ENCODE data around the gene KLHDC3.
A peak's percentile ranks its signal among the peaks of the same experiment; 100 is the strongest.

KLHDC3 gene

DNA sequence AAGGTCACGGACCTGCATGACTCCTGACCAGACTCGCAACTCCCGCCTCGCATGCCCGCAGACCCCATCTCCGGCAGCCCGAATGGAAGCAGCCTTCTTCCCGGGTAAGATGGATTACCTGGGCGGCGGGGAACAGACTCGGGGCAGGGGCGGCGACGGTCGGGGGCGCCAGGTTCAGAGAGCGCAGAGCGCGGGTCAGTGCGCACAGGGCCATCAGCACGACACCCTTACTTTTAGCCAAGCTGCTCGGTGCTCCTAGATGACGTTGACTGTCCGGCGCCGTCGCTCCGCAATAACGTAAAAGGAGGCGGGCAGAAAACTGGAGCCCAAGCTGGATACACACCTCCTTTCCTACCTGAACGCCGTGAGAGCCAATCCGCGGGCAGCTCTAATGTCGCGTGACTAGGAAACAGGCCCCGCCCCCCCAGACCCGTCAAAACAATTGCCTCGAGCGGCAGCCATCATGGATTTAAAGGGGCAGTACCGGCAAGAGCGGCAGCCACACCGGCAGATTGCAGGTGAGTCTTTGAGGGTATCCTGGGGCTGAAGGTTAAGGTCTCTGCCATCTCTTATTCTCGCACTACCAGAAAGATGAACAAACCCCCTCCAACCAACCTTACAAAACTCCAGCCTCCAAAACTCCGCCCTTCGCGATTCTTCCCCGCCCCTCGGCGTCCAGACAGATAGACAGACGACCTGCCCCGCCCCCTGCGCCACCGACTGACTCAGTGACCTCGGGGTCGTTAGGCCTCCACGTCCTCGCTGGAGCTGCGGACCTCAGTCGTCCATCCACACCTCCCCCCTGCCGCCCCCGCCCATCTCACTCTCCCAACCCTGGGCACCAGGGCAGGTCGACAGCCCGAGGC lies 45.4 kb downstream of the KLHDC3 start, which contains the start of the genes KLC4 and MRPL2:
Gene KLC4 (plus strand): TSS at position 464 of the 866 bp plus-strand sequence. CDS start 1,705 bp downstream, outside the sequence.
Gene MRPL2 (minus strand): TSS at position 267 of the 866 bp plus-strand sequence. CDS start 53 bp downstream, at position 214.
- Histone ChIP-seq H3K27me3 (ENCODE audit: insufficient read depth, insufficient read length) (no peaks in the 10 kb centered on the region), H3K9ac (ENCODE audit: insufficient read length, low read depth) (peak within 1 kb of the TSS; percentile 90), H3K36me3 (ENCODE audit: insufficient read depth, insufficient read length, low read length) (peaks cover 47% of the 10 kb centered on the region), H3K9me3 (ENCODE audit: insufficient read depth, low read length) (no peaks in the 10 kb centered on the region), H3K4me3 (ENCODE audit: insufficient read length, low read depth) (peak within 1 kb of the TSS; percentile 92), H3K4me1 (ENCODE audit: insufficient read depth, insufficient read length) (no peaks in the 10 kb centered on the region)
- peak; percentile 95 for DNase-seq (ENCODE audit: low read depth, low spot score)
- TF ChIP-seq ZNF274 (IDR thresholded peaks at IDR 0.05; ENCODE audit: low read depth, low read length) = no peak
- no peak for TF ChIP-seq SUZ12 (IDR thresholded peaks at IDR 0.05; ENCODE audit: extremely low read depth, insufficient read depth, insufficient read length)
- TF ChIP-seq YY1 (IDR thresholded peaks at IDR 0.05; ENCODE audit: insufficient read depth, insufficient read length) = peak; percentile 66

DNA sequence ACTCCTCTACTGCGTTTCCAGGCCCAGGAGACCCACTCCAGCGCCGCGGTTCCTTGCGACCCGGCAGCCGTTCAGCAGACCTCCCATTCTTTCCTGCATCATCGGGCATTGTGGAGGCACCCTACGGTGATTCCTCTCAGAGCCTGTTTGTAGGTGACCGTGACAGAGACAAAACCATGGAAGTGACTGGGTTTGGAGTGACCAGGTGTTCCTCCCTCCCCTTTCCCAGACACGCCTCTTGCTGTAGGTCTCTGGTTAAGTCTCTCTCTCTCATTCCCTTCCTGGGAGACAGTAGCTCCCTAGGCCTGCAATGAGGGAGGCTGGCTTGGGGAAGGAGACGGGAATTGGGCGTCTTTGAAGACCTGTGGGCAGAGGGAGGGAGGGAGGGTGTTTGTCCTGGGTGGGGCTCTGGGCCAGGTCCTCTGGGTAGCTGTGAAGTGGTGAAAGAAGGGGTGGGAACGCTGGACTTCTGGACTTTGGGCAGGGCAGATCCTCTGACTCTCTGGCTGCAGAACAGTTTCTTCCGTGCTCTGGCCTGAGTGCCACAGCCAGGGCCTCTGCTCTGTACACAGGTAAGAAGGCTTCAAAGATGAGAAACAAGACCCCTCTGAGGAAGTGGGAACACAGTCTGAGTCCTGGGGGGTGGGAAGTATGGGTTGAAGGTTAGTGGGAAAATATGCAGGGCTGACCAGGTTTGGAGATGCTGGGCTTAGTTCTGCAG lies 46.1 kb downstream of the KLHDC3 start:
- no peaks in the 10 kb centered on the region for H3K9me3 ChIP-seq (ENCODE audit: insufficient read depth, low read length)
- no peaks in the 10 kb centered on the region for H3K27me3 ChIP-seq (ENCODE audit: insufficient read depth, insufficient read length)
- H3K4me3 ChIP-seq (ENCODE audit: insufficient read length, low read depth) = peak overlapping the region; percentile 92
- H3K9ac ChIP-seq (ENCODE audit: insufficient read length, low read depth) = peak overlapping the region; percentile 72
- DNase-seq (ENCODE audit: low read depth, low spot score) = no peak
- no peaks in the 10 kb centered on the region for H3K4me1 ChIP-seq (ENCODE audit: insufficient read depth, insufficient read length)
- TF ChIP-seq SUZ12 (IDR thresholded peaks at IDR 0.05; ENCODE audit: extremely low read depth, insufficient read depth, insufficient read length) = no peak
- no peak for TF ChIP-seq YY1 (IDR thresholded peaks at IDR 0.05; ENCODE audit: insufficient read depth, insufficient read length)
- no peak for TF ChIP-seq ZNF274 (IDR thresholded peaks at IDR 0.05; ENCODE audit: low read depth, low read length)
- peaks cover 43% of the 10 kb centered on the region for H3K36me3 ChIP-seq (ENCODE audit: insufficient read depth, insufficient read length, low read length)

DNA sequence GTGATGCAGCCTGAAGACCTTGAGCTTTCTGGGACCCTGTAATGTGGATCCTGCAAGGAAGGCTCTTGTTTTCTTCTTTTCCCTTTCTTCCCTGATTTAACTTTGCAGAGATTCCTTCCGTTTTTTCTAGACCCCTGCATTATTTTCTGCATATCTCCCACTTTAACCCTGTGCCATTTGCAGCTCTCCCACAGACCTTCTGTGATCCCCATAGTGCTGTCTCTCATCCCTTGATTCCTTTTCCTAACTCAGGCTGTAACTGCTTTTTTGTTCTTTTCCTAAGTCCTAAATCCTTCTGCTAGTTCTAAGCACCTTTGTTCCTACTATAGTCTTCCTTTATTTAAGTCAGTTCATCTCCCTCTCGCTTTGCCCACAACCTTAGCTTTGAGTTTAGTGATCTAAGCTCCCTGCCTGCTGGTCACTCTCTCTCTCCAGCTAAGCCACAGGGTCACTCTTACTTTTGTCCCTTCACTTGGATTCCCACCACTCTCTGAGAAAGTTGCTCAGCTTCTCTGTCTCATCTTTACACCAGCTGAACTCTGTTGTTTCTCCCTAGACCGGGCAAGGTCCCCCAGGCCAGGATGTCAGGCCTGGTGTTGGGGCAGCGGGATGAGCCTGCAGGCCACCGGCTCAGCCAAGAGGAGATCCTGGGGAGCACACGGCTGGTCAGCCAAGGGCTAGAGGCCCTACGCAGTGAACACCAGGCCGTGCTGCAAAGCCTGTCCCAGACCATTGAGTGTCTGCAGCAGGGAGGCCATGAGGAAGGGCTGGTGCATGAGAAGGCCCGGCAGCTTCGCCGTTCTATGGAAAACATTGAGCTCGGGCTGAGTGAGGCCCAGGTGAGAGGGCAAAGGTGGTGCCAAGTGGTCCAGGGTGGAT lies 46.9 kb downstream of the KLHDC3 start:
- no peak for DNase-seq (ENCODE audit: low read depth, low spot score)
- peak overlapping the region; percentile 72 for H3K9ac ChIP-seq (ENCODE audit: insufficient read length, low read depth)

DNA sequence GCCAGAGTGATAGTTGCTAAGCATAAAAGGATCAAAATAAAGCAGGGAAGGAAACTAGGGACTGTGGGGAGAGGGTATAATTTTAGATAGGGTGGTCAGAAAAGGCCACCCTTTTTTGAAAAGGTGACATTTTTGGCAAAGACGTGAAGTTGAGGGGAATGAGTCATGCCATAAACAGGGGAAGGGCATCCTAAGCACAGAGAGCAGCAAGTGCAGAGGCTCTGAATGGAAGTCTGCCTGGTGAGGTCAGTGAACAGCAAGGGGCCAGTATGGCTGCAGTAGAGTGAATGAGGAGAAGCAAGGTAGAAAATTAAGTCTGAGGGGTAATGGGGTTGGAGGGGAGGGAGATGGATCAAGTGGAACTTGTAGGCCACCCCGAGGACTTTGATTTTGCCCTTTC lies 47.8 kb downstream of the KLHDC3 start:
- no peak for DNase-seq (ENCODE audit: low read depth, low spot score)
- Histone ChIP-seq H3K9me3 (ENCODE audit: insufficient read depth, low read length) (no peaks in the 10 kb centered on the region), H3K9ac (ENCODE audit: insufficient read length, low read depth) (no peak overlapping the region), H3K4me3 (ENCODE audit: insufficient read length, low read depth) (no peak overlapping the region), H3K36me3 (ENCODE audit: insufficient read depth, insufficient read length, low read length) (peaks cover 44% of the 10 kb centered on the region), H3K4me1 (ENCODE audit: insufficient read depth, insufficient read length) (no peaks in the 10 kb centered on the region), H3K27me3 (ENCODE audit: insufficient read depth, insufficient read length) (no peaks in the 10 kb centered on the region)
- TF ChIP-seq YY1 (IDR thresholded peaks at IDR 0.05; ENCODE audit: insufficient read depth, insufficient read length) = no peak
- TF ChIP-seq SUZ12 (IDR thresholded peaks at IDR 0.05; ENCODE audit: extremely low read depth, insufficient read depth, insufficient read length) = no peak
- TF ChIP-seq ZNF274 (IDR thresholded peaks at IDR 0.05; ENCODE audit: low read depth, low read length) = no peak

More for the DNA sequence above, 46.9 kb downstream of the KLHDC3 start:
- TF ChIP-seq SUZ12 (IDR thresholded peaks at IDR 0.05; ENCODE audit: extremely low read depth, insufficient read depth, insufficient read length) (no peak), YY1 (IDR thresholded peaks at IDR 0.05; ENCODE audit: insufficient read depth, insufficient read length) (no peak), ZNF274 (IDR thresholded peaks at IDR 0.05; ENCODE audit: low read depth, low read length) (no peak)
- no peaks in the 10 kb centered on the region for H3K4me1 ChIP-seq (ENCODE audit: insufficient read depth, insufficient read length)
- H3K4me3 ChIP-seq (ENCODE audit: insufficient read length, low read depth) = no peak overlapping the region
- H3K9me3 ChIP-seq (ENCODE audit: insufficient read depth, low read length) = no peaks in the 10 kb centered on the region
- H3K27me3 ChIP-seq (ENCODE audit: insufficient read depth, insufficient read length) = no peaks in the 10 kb centered on the region
- peaks cover 43% of the 10 kb centered on the region for H3K36me3 ChIP-seq (ENCODE audit: insufficient read depth, insufficient read length, low read length)

DNA sequence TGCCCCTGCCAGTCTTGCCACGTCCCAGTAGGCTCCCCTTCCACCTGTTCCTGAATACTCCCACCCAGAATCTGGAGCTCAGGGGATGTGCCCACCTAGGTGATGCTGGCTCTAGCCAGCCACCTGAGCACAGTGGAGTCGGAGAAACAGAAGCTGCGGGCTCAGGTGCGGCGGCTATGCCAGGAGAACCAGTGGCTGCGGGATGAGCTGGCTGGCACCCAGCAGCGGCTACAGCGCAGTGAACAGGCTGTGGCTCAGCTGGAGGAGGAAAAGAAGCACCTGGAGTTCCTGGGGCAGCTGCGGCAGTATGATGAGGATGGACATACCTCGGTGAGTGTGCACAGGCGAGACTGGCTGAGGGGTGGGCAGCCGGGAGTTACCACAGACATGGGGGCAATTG lies 48.8 kb downstream of the KLHDC3 start:
- no peak for TF ChIP-seq SUZ12 (IDR thresholded peaks at IDR 0.05; ENCODE audit: extremely low read depth, insufficient read depth, insufficient read length)
- TF ChIP-seq ZNF274 (IDR thresholded peaks at IDR 0.05; ENCODE audit: low read depth, low read length) = no peak
- no peak for TF ChIP-seq YY1 (IDR thresholded peaks at IDR 0.05; ENCODE audit: insufficient read depth, insufficient read length)
- H3K36me3 ChIP-seq (ENCODE audit: insufficient read depth, insufficient read length, low read length) = peaks cover 37% of the 10 kb centered on the region
- DNase-seq (ENCODE audit: low read depth, low spot score) = no peak
- H3K27me3 ChIP-seq (ENCODE audit: insufficient read depth, insufficient read length) = no peaks in the 10 kb centered on the region
- no peaks in the 10 kb centered on the region for H3K4me1 ChIP-seq (ENCODE audit: insufficient read depth, insufficient read length)
- H3K9ac ChIP-seq (ENCODE audit: insufficient read length, low read depth) = no peak overlapping the region
- no peak overlapping the region for H3K4me3 ChIP-seq (ENCODE audit: insufficient read length, low read depth)
- H3K9me3 ChIP-seq (ENCODE audit: insufficient read depth, low read length) = no peaks in the 10 kb centered on the region

DNA sequence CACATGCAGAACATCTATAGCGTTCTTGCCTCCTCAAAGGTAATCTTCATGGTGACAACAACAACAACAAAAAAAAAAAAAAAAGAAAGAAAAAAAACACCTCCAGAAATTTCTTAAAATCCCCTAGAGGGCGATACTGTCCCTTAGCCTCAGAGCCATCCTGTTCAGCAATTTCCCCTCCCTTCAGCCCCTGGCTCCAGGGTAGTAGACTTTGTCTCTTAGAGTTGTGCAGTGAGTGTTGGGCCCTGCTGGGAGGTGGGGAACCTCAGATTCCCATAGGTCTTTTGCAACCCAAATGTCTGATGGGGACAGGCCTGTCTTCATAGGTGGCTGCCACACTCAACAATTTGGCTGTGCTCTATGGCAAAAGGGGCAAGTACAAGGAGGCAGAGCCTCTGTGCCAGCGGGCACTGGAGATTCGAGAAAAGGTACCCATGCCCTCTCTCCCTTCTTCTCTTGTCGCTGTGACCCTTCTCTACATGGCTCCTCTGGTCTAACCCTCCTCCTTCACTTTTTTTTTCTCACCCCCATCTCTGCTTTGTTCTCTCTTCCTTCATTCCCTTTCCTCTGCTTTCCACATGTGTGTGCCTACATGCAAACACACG lies 56.1 kb downstream of the KLHDC3 start:
- DNase-seq (ENCODE audit: low read depth, low spot score) = no peak

More for the DNA sequence above, 56.1 kb downstream of the KLHDC3 start:
- TF ChIP-seq SUZ12 (IDR thresholded peaks at IDR 0.05; ENCODE audit: extremely low read depth, insufficient read depth, insufficient read length) (no peak), ZNF274 (IDR thresholded peaks at IDR 0.05; ENCODE audit: low read depth, low read length) (no peak)
- no peak overlapping the region for H3K4me3 ChIP-seq (ENCODE audit: insufficient read length, low read depth)
- H3K27me3 ChIP-seq (ENCODE audit: insufficient read depth, insufficient read length) = no peaks in the 10 kb centered on the region
- peak overlapping the region; percentile 17 for H3K9ac ChIP-seq (ENCODE audit: insufficient read length, low read depth)
- H3K36me3 ChIP-seq (ENCODE audit: insufficient read depth, insufficient read length, low read length) = peaks cover 38% of the 10 kb centered on the region
- no peaks in the 10 kb centered on the region for H3K9me3 ChIP-seq (ENCODE audit: insufficient read depth, low read length)
- peaks cover 16% of the 10 kb centered on the region for H3K4me1 ChIP-seq (ENCODE audit: insufficient read depth, insufficient read length)
